ENCODE results near the gene F12.
A peak's percentile ranks its signal among the peaks of the same experiment; 100 is the strongest.

F12 gene

DNA sequence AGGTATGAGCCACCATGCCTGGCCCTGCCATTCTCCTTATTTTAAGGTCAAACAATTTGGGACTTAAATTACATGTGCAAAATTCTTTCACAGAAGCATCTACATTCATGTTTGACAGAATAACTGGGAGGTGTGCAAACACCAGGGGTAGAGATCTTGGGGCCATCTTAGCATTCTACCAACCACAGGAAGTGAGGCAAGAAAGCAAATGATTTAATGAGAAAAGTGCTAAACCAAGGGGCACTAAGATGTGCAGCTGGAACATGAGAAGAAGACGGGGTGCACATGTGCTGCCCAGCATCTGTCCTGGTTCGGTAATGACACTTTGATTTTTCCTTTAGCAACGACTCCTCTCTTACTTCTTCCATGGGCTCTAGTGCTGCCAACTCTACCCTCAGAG is 1.2 kb upstream of the F12 start:
- no peak for DNase-seq

DNA sequence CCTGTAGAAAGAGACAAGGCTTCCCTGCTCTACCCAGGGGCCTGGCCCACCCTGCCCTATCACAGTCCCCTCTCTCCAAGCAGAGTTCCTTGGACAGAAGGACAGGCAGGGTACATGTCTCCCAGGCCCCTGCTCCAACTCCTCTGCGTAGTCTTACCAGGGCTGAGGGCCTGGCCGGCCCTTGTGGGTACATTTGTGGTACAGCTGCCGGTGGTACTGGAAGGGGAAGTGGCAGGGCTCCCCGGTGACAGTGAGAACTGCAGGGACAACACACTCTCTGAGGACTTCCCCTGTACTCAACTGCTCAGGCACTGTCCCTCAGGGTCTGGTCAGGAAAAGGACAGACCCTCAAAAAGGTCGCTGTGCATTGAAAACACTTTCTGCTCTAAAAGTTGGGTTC is 3.6 kb downstream of the F12 start:
- no peak for DNase-seq

DNA sequence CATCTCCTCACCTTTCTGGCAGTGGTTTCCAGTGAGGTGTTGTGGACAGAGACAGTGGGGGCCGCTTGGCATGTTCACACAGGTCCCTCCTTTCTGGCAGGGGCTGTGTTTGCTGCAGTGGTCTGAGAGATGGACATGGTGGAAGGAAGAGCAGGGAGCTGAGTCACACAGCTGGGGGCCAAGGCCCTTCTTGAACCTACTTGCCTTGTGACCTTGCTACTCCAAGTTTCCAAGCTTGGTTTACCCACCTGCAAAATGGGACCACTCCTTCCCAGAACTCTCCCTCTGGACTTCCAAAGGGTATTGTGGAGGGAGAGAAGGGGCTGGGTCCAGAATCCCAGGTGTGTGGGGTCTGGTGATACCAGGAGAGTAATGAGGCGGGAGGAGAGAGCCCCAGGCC is 4.1 kb downstream of the F12 start:
- DNase-seq = no peak

DNA sequence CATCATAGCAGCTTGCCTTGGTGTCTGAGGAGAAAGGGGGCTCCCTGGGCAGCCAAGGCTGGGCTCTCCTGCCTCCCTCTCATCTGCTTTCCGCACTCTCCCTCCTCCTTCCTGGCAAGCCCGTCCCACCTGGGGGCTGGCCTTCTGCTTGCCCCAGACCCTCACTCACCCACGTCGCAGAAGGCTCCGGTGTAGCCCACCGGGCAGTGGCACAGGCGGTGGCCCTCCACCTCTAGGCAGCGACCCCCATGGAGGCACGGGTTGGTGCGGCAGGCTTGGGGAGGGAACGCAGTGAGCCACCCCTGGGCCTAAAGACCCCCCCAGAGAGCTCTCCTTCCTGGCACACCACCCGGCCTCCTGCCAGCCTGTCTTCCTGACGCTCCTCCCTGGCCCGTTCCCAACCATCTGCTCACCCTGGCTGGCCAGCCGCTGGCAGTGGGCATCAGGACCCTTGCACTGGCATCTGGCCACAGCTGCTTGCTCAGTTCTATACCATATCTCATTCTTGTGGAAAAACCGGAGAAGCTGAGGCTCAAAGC is 4.7 kb downstream of the F12 start:
- DNase-seq = no peak

DNA sequence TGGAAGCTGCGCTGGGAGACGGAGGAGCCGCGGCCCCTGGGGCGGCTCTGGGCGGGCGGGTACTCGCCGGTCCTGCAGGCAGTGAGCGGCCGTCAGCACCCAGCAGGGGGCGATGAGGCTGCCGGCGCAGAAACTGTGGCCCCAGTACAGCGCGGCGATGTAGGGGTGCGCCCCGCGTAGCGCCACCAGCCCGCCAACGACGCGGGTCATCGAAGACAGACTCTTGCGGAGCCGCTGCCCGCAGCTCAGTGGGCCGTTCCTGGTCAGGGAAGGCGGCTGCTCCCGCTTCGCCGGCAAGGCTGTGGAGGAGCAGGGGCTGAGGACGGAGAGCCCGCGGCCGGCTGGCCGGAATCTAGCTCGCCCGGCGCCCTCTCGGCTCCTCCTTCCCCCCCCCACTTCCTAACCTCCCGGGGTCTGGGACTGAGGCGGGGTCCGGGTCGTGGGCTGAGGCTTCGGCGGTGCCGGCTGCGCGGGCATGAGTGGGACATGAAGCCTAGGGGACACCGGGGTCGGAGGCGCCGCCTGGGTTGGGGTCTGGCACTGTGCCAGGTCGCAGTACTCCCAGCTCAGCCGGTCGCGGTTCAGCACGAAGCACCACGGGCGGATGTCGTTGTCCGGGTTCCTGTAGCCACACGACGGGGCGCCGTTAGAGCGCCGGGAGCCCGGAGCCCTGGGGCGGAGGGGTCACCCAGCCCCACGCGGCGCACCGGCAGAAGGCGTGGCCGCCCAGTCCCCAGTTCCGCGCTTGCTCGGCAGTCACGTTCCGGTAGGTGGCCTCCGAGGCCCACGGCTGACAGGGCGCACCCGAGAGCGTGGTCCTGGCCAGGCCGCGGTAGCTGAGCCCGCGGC is 5.3 kb downstream of the F12 start:
- peak; percentile 87 for DNase-seq

DNA sequence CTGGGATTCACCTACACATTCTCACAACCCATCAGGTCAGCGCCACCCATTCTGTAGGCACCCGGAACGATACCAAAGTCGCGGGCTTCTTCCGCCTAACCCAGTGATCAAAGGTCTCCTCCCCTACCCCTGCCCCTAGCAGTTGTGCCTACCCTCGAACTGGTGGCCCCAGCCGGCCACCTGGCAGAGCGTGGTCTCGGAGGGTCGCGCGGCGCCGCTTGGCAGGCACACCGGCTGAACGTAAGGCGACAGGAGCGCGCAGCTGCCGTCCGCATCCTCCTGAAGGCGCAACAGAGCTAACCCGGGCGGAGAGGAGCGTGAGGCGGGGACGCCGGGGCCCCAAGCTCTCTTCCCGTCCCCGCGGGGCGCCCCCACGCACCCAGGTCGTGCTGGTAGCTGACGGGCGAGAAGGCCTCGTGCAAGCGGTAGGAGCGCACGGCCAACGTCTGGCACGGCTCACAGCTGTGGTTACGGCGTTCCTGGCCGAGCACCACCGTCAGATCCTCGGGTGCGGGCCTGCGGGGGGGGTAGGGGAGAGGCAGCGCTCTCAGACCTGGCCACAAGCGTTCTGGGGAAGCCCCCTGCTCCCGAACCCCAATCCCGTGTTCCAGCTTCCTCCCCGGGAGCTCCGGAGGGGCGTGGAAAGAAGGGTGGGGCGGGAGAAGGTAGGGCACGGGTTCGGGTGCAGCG is 6.1 kb downstream of the F12 start:
- peak; percentile 67 for DNase-seq

DNA sequence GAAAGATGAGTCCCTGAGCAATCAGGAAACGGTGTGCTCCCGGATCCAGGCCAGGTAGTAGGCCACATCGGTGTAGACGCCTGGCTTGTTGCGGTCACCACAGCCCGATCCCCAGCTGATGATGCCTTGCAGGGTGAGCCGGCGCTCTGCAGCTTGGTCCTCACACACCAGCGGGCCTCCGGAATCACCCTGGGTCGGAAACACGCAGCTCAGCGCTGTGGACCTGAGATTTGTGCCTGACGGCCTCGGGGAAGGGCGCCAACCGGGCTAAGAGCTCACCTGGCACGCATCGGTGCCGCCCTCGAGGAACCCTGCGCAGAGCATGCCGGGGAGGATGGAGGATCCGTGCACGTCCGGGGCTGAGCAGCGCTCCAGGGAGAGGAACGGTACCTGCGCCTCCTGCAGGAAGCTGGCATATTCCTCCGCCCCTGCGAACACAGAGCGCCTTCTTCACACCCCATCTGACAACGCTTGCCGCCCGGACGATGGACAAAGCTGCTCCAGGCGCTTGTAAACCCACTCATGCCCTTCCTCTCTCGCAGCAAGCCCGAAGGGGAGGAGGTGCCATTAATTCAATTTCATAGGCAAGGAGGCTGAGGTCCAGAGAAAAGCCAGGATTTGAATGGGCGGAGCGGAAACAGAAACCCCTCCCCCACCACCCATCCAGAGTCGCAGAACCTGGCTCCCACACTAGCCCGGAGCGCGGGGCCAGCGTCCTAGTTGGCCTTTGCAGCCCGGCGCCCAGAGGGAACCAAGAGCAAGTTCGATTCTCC is 6.9 kb downstream of the F12 start:
- DNase-seq = peak; percentile 71

- DNase-seq = no peak
Observed at GRCh38 chr5:177399997-177400868, 9.1 kb downstream of the F12 start, which contains the start of gene PFN3. Gene PFN3 (minus strand): TSS chr5:177400661. CDS start chr5:177400576, 85 bp downstream.

DNA sequence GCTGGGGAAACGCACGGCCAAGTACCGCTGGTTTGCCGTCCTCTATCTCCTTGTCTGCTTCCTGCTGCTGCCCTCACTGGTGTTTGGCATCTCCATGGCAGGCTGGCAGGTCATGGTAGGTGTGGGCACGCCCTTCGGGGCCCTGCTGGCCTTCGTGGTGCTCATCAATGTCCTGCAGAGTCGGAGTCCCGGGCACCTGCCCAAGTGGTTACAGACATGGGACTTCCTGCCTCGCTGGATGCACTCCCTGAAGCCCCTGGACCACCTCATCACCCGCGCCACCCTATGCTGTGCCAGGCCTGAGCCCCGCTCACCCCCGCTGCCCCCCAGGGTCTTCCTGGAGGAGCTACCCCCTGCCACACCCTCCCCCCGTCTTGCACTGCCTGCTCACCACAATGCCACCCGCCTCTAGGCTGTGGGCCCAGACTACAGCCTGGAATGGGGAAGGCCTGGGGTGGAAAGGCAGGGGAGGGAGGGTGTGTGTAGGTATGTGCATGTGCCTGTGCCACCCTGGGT is 11.4 kb downstream of the F12 start:
- DNase-seq = no peak

DNA sequence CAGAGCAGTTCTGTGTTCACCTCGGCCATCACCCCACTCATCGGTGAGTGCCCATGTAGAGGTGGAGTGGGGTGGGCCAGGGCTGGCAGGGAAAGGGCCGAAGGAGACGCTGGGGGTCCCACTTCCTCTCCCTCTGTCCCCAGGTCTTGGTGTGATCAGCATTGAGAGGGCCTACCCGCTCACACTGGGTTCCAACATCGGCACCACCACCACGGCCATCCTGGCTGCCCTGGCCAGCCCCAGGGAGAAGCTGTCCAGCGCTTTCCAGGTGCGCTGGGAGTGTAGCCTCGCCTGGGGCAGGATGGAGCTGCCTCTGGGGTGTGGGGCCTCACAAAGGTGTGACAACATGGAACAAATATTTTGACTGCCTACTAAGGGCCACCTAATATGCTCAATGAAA is 12.6 kb downstream of the F12 start:
- DNase-seq = no peak

DNA sequence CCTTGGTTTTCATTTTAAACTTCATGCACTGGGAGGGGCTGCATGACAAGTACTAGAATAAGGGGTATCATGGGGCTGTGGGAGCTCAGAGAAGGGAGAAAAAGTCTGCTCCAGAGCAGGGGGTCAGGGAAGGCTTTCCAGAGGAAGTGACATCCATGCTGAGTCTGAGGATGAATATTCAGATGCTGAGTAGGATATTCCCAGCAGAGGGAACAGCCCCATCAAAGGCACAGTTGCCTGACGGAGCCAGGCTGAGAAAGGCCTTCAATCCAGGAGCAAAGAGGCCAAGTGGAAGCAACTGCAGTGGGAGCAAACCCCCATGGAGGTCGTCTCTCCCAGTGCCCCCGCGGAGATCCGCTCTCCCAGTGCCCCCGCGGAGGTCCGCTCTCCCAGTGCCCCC is 13.3 kb downstream of the F12 start:
- DNase-seq = no peak

DNA sequence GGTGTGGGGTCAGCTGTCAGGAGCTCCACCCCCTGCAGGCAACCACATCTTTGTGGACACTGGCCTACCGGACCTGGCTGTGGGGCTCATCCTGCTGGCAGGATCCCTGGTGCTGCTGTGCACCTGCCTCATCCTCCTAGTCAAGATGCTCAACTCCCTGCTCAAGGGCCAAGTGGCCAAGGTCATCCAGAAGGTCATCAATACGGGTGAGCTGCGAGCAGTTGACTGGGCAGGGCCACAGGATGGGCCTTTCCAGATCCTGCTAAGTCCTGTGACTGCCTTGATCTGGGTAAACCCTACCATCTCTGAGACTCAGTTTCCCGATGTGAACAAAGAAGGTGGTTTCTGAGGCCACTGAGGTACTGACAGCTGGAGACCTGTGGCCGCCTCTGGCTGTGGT is 15.4 kb downstream of the F12 start:
- no peak for DNase-seq

- DNase-seq = no peak
Observed at GRCh38 chr5:177393206-177393765, 16.1 kb downstream of the F12 start.

- no peak for DNase-seq
Observed at GRCh38 chr5:177392765-177393164, 16.6 kb downstream of the F12 start.

DNA sequence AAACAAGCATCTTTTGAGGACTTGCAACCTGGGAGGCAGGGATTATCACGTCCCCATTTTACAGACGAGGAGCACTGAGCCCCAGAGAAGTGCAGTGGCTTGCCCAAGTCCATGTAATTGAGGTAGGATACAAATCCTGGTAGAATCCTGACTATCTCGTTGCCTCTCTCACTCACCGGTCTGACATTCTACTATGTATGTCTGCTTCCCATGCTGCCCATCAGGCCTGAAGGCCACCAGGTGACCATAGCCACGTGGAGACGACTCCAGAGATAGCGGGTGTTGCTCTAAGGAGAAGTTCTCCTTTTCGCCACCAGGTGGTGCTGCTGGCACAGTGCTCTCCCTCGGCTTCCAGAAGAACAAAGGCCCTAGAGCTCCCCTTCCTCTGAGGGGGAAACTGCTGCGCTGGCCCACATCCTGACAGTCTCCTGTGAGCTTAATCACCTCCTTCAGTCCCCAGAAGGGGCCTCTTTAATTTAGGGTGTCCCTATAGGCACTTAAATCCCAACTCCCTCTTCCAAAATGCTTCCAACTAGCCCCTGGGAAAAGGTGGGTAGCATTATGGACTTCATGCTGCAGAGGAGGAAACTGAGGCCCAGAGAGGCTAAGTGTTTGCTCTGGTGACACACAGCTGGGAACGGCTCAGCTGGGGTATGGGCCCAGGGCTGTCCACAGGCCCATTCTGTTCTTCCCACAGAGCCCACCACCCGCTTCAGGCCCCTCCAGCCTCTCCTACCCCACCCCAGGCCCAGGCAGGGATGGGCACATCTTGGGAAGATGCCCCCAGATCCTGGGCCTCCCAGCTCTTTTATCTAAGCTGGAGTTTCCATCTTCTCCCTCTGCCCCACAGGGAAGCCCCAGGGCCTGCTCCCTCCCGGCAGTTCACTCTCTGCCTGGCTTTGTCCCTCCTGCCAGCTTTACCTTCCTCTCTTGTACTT is 18.7 kb downstream of the F12 start:
- peak; percentile 83 for DNase-seq

GRCh38 chr5:177389241-177390169 is 19.9 kb downstream of the F12 start:
- peak; percentile 58 for DNase-seq

- DNase-seq = no peak
Observed at GRCh38 chr5:177388521-177389052, 20.8 kb downstream of the F12 start.

DNA sequence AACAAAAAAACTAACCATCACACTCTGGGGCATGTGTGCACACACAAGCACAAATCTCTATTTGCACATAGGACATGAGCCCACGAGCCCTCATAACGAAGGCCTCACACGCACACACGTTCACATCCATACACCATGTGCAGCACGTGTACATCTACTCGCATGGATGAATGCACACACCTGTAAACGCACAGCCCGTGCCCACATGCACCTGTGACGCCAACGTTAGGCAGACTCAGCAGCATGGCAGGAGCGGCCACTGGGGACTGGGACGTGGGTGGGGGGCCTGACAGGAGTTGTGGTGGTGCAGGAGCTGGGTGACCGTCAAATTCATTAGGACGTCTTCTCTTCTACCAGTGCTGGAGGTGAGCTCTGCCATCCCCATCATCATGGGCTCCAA is 22.0 kb downstream of the F12 start:
- DNase-seq = no peak

GRCh38 chr5:177386542-177386941 is 22.8 kb downstream of the F12 start:
- DNase-seq = no peak
